Esophagus squamous epithelium (tissue), 4 donors: ENCODE data around the gene EXO1.

Experiments
- CTCF ChIP-seq, 6 experiments: fragments of 450-650 bp in 4 of 6; fragments of 200-600 bp in 2 of 6; sonication (generic) in 2 of 6; IDR thresholded peaks; one replicate each; pipeline ENCODE4 v1.5.1; 2016 to 2019; ENCODE audit warnings: antibody characterized with exemption in 6 of 6, mild to moderate bottlenecking in 4 of 6, moderate library complexity in 4 of 6
- POLR2A ChIP-seq, 4 donors: fragments of 450-650 bp; IDR thresholded peaks; one replicate each; pipeline ENCODE4 v1.6.1; 2017; ENCODE audit warnings: antibody characterized with exemption in 4 of 4, mild to moderate bottlenecking in 4 of 4, moderate library complexity in 3 of 4

DNA sequence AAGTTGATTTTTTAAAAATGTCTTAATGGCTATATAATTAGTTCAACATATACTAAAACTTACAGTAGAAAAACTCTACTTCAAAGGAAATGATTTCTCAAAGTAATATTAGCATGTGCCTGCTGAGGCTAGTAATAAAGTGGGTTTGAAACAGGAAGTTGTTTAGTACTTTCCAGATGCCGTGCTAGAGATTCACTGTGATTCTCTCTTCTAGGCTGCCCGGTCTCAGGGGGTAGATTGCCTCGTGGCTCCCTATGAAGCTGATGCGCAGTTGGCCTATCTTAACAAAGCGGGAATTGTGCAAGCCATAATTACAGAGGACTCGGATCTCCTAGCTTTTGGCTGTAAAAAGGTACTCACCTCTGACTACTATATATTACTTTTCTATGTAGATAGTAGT is 9.1 kb downstream of the EXO1 start:
- no peak for TF ChIP-seq CTCF (IDR thresholded peaks at IDR 0.05)
- no peak for TF ChIP-seq POLR2A (IDR thresholded peaks at IDR 0.05)
